Choroid plexus epithelial cell (primary cell): ENCODE measurements around the gene KLHL22.

ENCODE experiments used
- DNase-seq: peaks from one replicate; pipeline ENCODE4 v3.0.0-alpha.2; 2010; ENCODE audit warnings: low read depth
- H3K4me3 ChIP-seq: 2 replicates; pipeline ENCODE4 v1.5.1; 2011; ENCODE audit warnings: low read depth, mild to moderate bottlenecking, control low read depth, low read length, moderate library complexity
- TF ChIP-seq, protein P1 (sequence below): conservative IDR thresholded peaks from 2 replicates; pipeline ENCODE4 v1.5.1; 2011; ENCODE audit warnings: low read depth, mild to moderate bottlenecking, control low read depth, inconsistent platforms, low read length, moderate library complexity

KLHL22 gene

DNA sequence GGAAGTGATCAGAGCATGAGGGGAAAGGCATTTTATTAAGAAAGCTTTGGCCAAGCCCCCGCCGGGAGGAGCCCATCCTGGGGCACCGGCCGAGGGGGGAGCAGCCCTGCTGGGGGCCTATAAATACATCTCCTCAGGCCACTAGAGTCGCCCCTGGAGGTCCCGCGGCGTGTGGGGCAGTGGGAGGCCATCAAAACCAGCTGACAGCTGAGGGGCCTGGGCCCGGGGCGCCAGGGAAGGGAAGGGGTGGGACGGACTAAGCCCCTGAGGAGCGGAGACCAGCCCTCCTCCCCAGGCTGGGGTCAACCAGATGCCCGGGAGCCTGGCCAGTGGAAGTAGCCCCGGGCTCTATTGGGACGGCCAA lies 71.0 kb downstream of the KLHL22 start:
- TF ChIP-seq, protein P1, sequence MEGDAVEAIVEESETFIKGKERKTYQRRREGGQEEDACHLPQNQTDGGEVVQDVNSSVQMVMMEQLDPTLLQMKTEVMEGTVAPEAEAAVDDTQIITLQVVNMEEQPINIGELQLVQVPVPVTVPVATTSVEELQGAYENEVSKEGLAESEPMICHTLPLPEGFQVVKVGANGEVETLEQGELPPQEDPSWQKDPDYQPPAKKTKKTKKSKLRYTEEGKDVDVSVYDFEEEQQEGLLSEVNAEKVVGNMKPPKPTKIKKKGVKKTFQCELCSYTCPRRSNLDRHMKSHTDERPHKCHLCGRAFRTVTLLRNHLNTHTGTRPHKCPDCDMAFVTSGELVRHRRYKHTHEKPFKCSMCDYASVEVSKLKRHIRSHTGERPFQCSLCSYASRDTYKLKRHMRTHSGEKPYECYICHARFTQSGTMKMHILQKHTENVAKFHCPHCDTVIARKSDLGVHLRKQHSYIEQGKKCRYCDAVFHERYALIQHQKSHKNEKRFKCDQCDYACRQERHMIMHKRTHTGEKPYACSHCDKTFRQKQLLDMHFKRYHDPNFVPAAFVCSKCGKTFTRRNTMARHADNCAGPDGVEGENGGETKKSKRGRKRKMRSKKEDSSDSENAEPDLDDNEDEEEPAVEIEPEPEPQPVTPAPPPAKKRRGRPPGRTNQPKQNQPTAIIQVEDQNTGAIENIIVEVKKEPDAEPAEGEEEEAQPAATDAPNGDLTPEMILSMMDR: no peak
- H3K4me3 ChIP-seq: no peak overlapping the region
- DNase-seq: no peak

DNA sequence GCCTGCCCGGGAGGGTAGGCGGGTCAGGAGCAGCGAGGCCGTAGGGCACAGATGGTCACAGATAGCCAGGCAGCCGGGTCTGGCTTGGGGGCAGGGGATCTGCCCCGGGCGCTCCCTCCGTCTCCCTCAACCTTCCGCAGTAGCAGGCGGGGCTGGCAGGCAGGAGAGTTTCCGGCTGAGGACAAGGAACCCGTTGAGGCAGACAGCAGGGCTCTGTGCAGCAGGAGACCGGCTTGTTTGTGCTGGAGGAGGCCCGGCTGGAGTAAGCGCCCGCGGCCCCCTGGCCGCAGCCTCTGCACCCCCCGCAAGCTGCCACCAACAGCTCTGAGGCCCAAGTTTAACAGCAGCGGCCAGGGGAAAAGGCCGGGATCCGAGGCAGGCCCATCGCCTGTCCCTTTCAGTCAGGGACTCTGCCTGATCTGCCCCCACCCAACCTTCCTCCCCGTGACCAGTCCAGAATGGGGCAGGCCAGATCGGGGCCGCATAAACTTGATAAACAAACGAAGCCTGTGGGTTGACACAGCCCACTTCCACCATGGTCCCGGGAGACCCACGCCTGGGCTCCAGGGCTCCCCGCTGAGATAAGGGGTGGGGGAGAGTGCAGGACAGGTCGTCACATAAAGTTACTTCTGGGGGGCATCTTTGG lies 71.6 kb downstream of the KLHL22 start:
- H3K4me3 ChIP-seq: no peak overlapping the region
- no peak for DNase-seq
- TF ChIP-seq, protein P1: no peak

DNA sequence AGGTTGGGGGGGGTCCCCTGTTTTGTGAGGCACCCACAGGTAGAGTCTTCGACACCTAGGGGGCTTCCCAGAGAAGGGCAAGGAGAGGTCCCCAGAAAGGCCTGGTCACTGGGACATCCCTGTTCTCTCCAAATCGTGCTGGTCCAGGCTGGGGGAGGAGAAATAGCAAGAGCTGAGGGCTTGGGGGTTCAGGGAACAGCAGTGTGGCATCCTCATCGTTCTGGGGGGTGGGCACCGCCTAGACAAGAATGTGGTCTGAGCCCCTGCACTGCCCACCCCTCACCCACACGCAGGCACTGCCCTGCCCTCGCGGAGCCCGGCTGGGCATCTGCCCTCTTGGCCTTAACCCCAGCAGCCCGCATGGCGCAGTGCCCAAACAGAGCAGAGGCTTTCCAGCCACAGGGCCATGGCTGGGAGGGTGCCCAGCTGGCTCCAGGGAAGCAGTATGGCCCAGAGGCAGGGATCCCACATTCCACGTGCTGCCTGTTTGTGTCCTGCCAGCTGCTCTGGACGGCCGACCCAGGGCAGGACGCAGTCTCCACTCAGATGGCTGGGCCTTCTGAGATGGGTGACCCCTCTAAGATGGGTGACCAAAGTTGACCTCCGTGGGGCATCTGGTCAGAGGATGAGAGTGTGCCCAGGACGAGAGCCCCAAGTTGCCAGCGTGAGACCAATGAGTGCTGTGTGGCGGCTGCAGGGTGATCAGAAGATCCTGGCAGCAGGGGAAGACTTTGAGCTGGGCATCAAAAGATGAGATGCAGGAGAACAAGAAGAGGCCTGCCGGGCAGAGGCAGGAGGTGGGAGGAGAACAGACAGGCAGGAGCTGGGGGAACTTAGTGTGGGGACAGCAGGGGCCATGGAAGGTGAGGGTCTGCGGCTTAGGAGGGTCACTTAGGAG lies 72.3 kb downstream of the KLHL22 start:
- TF ChIP-seq, protein P1: no peak
- no peak overlapping the region for H3K4me3 ChIP-seq
- DNase-seq: no peak

DNA sequence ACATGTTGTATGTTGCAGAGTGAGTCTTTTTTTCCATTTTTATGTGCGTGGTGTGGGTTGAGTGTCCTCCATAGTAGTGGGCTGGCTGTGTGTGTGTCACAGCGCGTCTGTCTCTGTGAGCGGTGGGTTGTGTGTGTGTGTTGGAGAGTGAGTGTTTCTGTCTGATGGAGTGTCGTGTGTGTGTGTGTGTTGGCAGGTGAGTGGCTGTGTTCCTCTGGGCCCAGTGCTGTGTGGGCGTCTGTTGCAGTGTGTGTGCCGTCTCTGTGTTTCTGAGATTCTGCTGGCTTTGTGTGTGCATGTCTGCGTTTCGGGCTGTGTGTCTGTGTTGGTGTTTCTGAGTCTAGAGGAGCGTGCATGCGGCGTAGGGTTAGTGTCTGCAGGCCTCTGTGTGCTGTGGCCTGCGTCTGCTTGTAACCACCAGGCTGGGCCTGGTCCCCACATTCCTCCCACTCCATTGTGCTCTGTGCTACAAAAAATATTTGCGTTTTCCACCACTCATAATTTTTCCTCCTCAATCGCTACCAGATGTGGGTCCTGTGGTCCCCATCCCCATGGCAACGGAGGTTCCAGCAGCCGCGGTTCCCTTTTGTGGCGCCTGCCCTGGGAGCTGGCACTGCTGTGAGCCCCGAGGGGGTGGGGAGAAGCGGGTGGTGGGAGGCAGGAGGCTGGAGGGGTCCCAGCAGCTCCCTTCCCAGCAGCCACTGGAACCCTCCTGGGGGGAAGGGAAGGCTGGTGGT lies 73.2 kb downstream of the KLHL22 start:
- TF ChIP-seq, protein P1: no peak
- H3K4me3 ChIP-seq: no peak overlapping the region
- no peak for DNase-seq

DNA sequence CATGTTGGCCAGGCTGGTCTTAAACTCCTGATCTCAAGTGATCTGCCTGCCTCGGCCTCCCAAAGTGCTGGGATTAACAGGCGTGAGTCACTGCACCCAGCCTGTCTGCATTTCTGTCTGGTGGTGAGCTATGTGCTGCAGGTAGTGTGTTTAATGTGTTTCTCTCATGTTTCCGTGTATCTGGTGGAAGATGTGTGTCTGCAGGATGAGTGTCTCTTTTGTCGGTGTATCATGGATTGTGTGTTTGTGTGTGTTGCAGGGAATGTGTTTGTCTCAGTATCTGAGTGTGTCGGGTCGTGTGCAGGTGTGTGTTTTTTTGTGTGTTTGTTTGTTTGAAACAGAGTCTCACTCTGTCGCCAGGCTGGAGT lies 74.1 kb downstream of the KLHL22 start:
- no peak overlapping the region for H3K4me3 ChIP-seq
- no peak for DNase-seq
- TF ChIP-seq, protein P1: no peak

DNA sequence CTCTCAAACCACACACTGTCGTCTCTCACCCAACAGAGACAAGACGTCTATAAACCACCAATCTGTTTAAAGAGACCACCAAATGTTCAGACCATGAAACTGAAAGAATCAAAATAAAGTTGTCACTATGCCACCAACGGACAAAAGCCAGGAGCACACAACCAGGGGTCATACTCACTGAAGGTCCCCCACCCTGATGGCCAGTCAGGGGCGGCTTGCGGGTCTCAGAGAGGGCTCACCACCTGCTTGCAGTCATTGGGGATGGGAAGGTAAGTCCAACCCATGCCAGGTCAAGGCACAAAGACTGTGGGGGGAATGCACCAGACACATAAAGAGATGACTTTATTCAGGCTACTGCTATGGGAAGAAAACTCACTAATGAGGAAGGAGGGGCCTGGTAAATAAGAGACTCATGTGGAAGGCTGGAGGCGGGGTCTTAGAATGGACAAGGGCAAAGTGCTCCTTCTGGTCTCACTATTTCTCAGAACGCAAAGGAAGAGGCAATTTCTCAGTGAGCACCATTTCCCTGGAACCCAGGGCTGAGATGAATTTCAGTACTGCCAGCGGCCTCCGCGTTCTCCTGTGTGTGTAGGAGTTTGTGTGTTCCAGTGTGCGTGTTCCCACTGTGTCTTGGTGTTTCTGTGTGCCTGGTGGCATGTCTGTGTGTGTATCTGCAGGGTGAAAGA lies 75.3 kb downstream of the KLHL22 start:
- TF ChIP-seq, protein P1: no peak
- DNase-seq: no peak
- H3K4me3 ChIP-seq: no peak overlapping the region
